Measurements from ENCODE around the gene C11orf42. TPM values are rescaled to one million over a fixed set of nuclear protein-coding genes. Genes with fewer than 3 reads are reported as not detected.
A peak's percentile ranks its signal among the peaks of the same experiment; 100 is the strongest.

The C11orf42 gene
- total RNA-seq, 5 donors from 2014 or later (not counting 1 experiment from before 2014, with no cell fraction given): not detected

GRCh38 chr11:6216501-6216900, 11.1 kb downstream of the C11orf42 start:
- H3K9me3 Mint-ChIP-seq: no peaks in the 10 kb centered on the region
- Histone ChIP-seq H3K4me1 (ENCODE audit: control insufficient read depth in 1 of 2, extremely low read depth in 1 of 2, insufficient read depth in 2 of 2, low read length in 2 of 2) (peaks cover 3 to 13% of the 10 kb centered on the region in 2 experiments), H3K27me3 (replicated peaks in 1 of 2; ENCODE audit: control insufficient read depth in 2 of 2, extremely low read depth in 1 of 2, insufficient read depth in 2 of 2, low read length in 1 of 2) (no peaks in the 10 kb centered on the region), H3K4me3 (ENCODE audit: control insufficient read depth in 1 of 2, extremely low read depth in 1 of 2, low read length in 1 of 2) (no peak overlapping the region), H3K36me3 (ENCODE audit: control insufficient read depth in 2 of 2, extremely low read depth in 1 of 2, insufficient read depth in 1 of 2, low read length in 1 of 2) (peaks cover 6 to 95% of the 10 kb centered on the region in 2 donors), H3K27ac (ENCODE audit: low read length) (no peak overlapping the region), H3K9me3 (no peaks in the 10 kb centered on the region)
- H3K27me3 Mint-ChIP-seq: no peaks in the 10 kb centered on the region
- DNase-seq: no peak
- H3K4me1 Mint-ChIP-seq: peaks cover 16 to 21% (median 16%) of the 10 kb centered on the region in 3 donors
- no peak overlapping the region for H3K27ac Mint-ChIP-seq
- H3K36me3 Mint-ChIP-seq: peaks cover 52% of the 10 kb centered on the region
- ChIA-PET CTCF (interaction anchor here (0.6 kb wide), 2 partner anchors 15 to 115 kb away, joined by 3 read pairs; no protein-coding TSS in a partner anchor), POLR2A (interaction anchor here in 1 of 2 donors (0.6 to 0.7 kb wide), 2 partner anchors 14 to 712 kb away, joined by 3 to 4 read pairs; no protein-coding TSS in a partner anchor)
- 92% methylated on average over 3 of the region's 4 CpGs for WGBS (ENCODE audit: insufficient coverage)
- no peak overlapping the region for H3K4me3 Mint-ChIP-seq
- no peak for ATAC-seq (replicated peaks in 1 of 4)

- H3K4me1 ChIP-seq (ENCODE audit: control insufficient read depth in 1 of 2, extremely low read depth in 1 of 2, insufficient read depth in 2 of 2, low read length in 2 of 2): peaks cover 3 to 13% of the 10 kb centered on the region in 2 experiments
- H3K4me3 Mint-ChIP-seq: no peak overlapping the region
- no peak for DNase-seq
- no peak overlapping the region for H3K27ac Mint-ChIP-seq
- no peaks in the 10 kb centered on the region for H3K27me3 Mint-ChIP-seq
- ATAC-seq (replicated peaks in 1 of 4): no peak
- peaks cover 16 to 28% (median 19%) of the 10 kb centered on the region in 3 donors for H3K4me1 Mint-ChIP-seq
- no peaks in the 10 kb centered on the region for H3K27me3 ChIP-seq (replicated peaks in 1 of 2; ENCODE audit: control insufficient read depth in 2 of 2, extremely low read depth in 1 of 2, insufficient read depth in 2 of 2, low read length in 1 of 2)
- ChIA-PET POLR2A (no interaction called here), CTCF (interaction anchor here (0.5 to 0.7 kb wide), 2 partner anchors 103 to 1680 kb away, joined by 3 to 4 read pairs; no protein-coding TSS in a partner anchor)
- peaks cover 12 to 95% of the 10 kb centered on the region in 2 donors for H3K36me3 ChIP-seq (ENCODE audit: control insufficient read depth in 2 of 2, extremely low read depth in 1 of 2, insufficient read depth in 1 of 2, low read length in 1 of 2)
- no peaks in the 10 kb centered on the region for H3K9me3 Mint-ChIP-seq
- peaks cover 64% of the 10 kb centered on the region for H3K36me3 Mint-ChIP-seq
- H3K27ac ChIP-seq (ENCODE audit: low read length): no peak overlapping the region
- 98% methylated on average over 17 of the region's 19 CpGs for WGBS (ENCODE audit: insufficient coverage)
- H3K9me3 ChIP-seq: no peaks in the 10 kb centered on the region
- H3K4me3 ChIP-seq (ENCODE audit: control insufficient read depth in 1 of 2, extremely low read depth in 1 of 2, low read length in 1 of 2): no peak overlapping the region
Observed at GRCh38 chr11:6217722-6218121, 12.4 kb downstream of the C11orf42 start.

- Mint-ChIP-seq H3K27me3 (no peaks in the 10 kb centered on the region), H3K4me3 (peak overlapping the region in 1 of 3 donors; percentile 22), H3K36me3 (peaks cover 74% of the 10 kb centered on the region), H3K27ac (peak overlapping the region in 1 of 2 donors; percentile 46), H3K9me3 (no peaks in the 10 kb centered on the region), H3K4me1 (peaks cover 16 to 28% (median 19%) of the 10 kb centered on the region in 3 donors)
- WGBS (ENCODE audit: insufficient coverage): no CpG with 5 or more reads among the region's 2 CpGs
- peaks cover 3 to 13% of the 10 kb centered on the region in 2 experiments for H3K4me1 ChIP-seq (ENCODE audit: control insufficient read depth in 1 of 2, extremely low read depth in 1 of 2, insufficient read depth in 2 of 2, low read length in 2 of 2)
- ChIA-PET CTCF (no interaction called here), POLR2A (no interaction called here)
- H3K36me3 ChIP-seq (ENCODE audit: control insufficient read depth in 2 of 2, extremely low read depth in 1 of 2, insufficient read depth in 1 of 2, low read length in 1 of 2): peaks cover 28 to 96% of the 10 kb centered on the region in 2 donors
- H3K27ac ChIP-seq (ENCODE audit: low read length): no peak overlapping the region
- no peak for DNase-seq
- ATAC-seq (replicated peaks in 1 of 4): no peak
- H3K27me3 ChIP-seq (replicated peaks in 1 of 2; ENCODE audit: control insufficient read depth in 2 of 2, extremely low read depth in 1 of 2, insufficient read depth in 2 of 2, low read length in 1 of 2): no peaks in the 10 kb centered on the region
- no peaks in the 10 kb centered on the region for H3K9me3 ChIP-seq
- no peak overlapping the region for H3K4me3 ChIP-seq (ENCODE audit: control insufficient read depth in 1 of 2, extremely low read depth in 1 of 2, low read length in 1 of 2)
Observed at GRCh38 chr11:6219359-6219758, 14.0 kb downstream of the C11orf42 start.

- H3K36me3 Mint-ChIP-seq: peaks cover 61% of the 10 kb centered on the region
Observed at GRCh38 chr11:6223854-6224253, 18.5 kb downstream of the C11orf42 start.

GRCh38 chr11:6224421-6224820, 19.1 kb downstream of the C11orf42 start:
- H3K4me3 ChIP-seq (ENCODE audit: control insufficient read depth in 1 of 2, extremely low read depth in 1 of 2, low read length in 1 of 2): no peak overlapping the region
- ChIA-PET CTCF (no interaction called here), POLR2A (no interaction called here)
- Mint-ChIP-seq H3K27me3 (no peaks in the 10 kb centered on the region), H3K4me3 (no peak overlapping the region), H3K4me1 (peaks cover 42 to 61% (median 55%) of the 10 kb centered on the region in 3 donors), H3K27ac (no peak overlapping the region), H3K36me3 (peaks cover 58% of the 10 kb centered on the region), H3K9me3 (no peaks in the 10 kb centered on the region)
- WGBS (ENCODE audit: insufficient coverage): 100% methylated on average over 2 of the region's 3 CpGs
- H3K27ac ChIP-seq (ENCODE audit: low read length): no peak overlapping the region
- H3K4me1 ChIP-seq (ENCODE audit: control insufficient read depth in 1 of 2, extremely low read depth in 1 of 2, insufficient read depth in 2 of 2, low read length in 2 of 2): peaks cover 5 to 9% of the 10 kb centered on the region in 2 experiments
- no peaks in the 10 kb centered on the region for H3K9me3 ChIP-seq
- ATAC-seq (replicated peaks in 1 of 4) (no peak), DNase-seq (no peak)
- H3K36me3 ChIP-seq (ENCODE audit: control insufficient read depth in 2 of 2, extremely low read depth in 1 of 2, insufficient read depth in 1 of 2, low read length in 1 of 2): peaks cover 23 to 54% of the 10 kb centered on the region in 2 donors
- H3K27me3 ChIP-seq (replicated peaks in 1 of 2; ENCODE audit: control insufficient read depth in 2 of 2, extremely low read depth in 1 of 2, insufficient read depth in 2 of 2, low read length in 1 of 2): no peaks in the 10 kb centered on the region

More at GRCh38 chr11:6223854-6224253, 18.5 kb downstream of the C11orf42 start:
- DNase-seq (no peak), ATAC-seq (replicated peaks in 1 of 4) (no peak)
- H3K4me1 ChIP-seq (ENCODE audit: control insufficient read depth in 1 of 2, extremely low read depth in 1 of 2, insufficient read depth in 2 of 2, low read length in 2 of 2): peaks cover 3 to 13% of the 10 kb centered on the region in 2 experiments
- peaks cover 23 to 60% of the 10 kb centered on the region in 2 donors for H3K36me3 ChIP-seq (ENCODE audit: control insufficient read depth in 2 of 2, extremely low read depth in 1 of 2, insufficient read depth in 1 of 2, low read length in 1 of 2)
- Mint-ChIP-seq H3K27me3 (no peaks in the 10 kb centered on the region), H3K27ac (no peak overlapping the region), H3K4me3 (no peak overlapping the region), H3K9me3 (no peaks in the 10 kb centered on the region), H3K4me1 (peaks cover 41 to 60% (median 53%) of the 10 kb centered on the region in 3 donors)
- no peaks in the 10 kb centered on the region for H3K27me3 ChIP-seq (replicated peaks in 1 of 2; ENCODE audit: control insufficient read depth in 2 of 2, extremely low read depth in 1 of 2, insufficient read depth in 2 of 2, low read length in 1 of 2)
- no peak overlapping the region for H3K27ac ChIP-seq (ENCODE audit: low read length)
- H3K9me3 ChIP-seq: no peaks in the 10 kb centered on the region
- no peak overlapping the region for H3K4me3 ChIP-seq (ENCODE audit: control insufficient read depth in 1 of 2, extremely low read depth in 1 of 2, low read length in 1 of 2)
- WGBS (ENCODE audit: insufficient coverage): 98% methylated on average over 17 of the region's 17 CpGs
- CTCF ChIA-PET: no interaction called here
- POLR2A ChIA-PET: no interaction called here

- Histone ChIP-seq H3K9me3 (no peaks in the 10 kb centered on the region), H3K4me1 (ENCODE audit: control insufficient read depth in 1 of 2, extremely low read depth in 1 of 2, insufficient read depth in 2 of 2, low read length in 2 of 2) (peaks cover 7 to 10% of the 10 kb centered on the region in 2 experiments), H3K27ac (ENCODE audit: low read length) (no peak overlapping the region), H3K4me3 (ENCODE audit: control insufficient read depth in 1 of 2, extremely low read depth in 1 of 2, low read length in 1 of 2) (no peak overlapping the region), H3K36me3 (ENCODE audit: control insufficient read depth in 2 of 2, extremely low read depth in 1 of 2, insufficient read depth in 1 of 2, low read length in 1 of 2) (peaks cover 23 to 48% of the 10 kb centered on the region in 2 donors), H3K27me3 (replicated peaks in 1 of 2; ENCODE audit: control insufficient read depth in 2 of 2, extremely low read depth in 1 of 2, insufficient read depth in 2 of 2, low read length in 1 of 2) (no peaks in the 10 kb centered on the region)
- peaks cover 57% of the 10 kb centered on the region for H3K36me3 Mint-ChIP-seq
- ATAC-seq (replicated peaks in 1 of 4) (no peak), DNase-seq (no peak)
- H3K4me1 Mint-ChIP-seq: peaks cover 43 to 61% (median 55%) of the 10 kb centered on the region in 3 donors
- ChIA-PET CTCF (interaction anchor here in 1 of 2 donors (0.5 kb wide), 1 partner anchor 1844 kb away, joined by 6 read pairs; no protein-coding TSS in a partner anchor), POLR2A (no interaction called here)
- no peaks in the 10 kb centered on the region for H3K9me3 Mint-ChIP-seq
- 100% methylated on average over 1 of the region's 1 CpG for WGBS (ENCODE audit: insufficient coverage)
- H3K27me3 Mint-ChIP-seq: no peaks in the 10 kb centered on the region
- no peak overlapping the region for H3K27ac Mint-ChIP-seq
- H3K4me3 Mint-ChIP-seq: no peak overlapping the region
Observed at GRCh38 chr11:6225024-6225423, 19.7 kb downstream of the C11orf42 start.

Measured in T-cell (primary cell).